Endothelial cell of umbilical vein (primary cell): ENCODE data around the gene DNAJC12. TPM values are rescaled to one million over a fixed set of nuclear protein-coding genes. Genes with fewer than 3 reads are reported as not detected.

Experiments
- BruUV-seq: library from RNA; stranded (reverse); fragments of 400-500 nt; replicated peaks from 2 replicates; lab custom pipeline; 2021; lab: Mats Ljungman, UMichigan
- CTCF ChIA-PET: fragments of 300-600, 350-600 bp; sonication (Branson Sonifier 250); formaldehyde crosslinking; loops from one replicate; lab custom pipeline; 2021; ENCODE audit warnings: antibody characterized with exemption, inconsistent platforms; lab: Charles Lee
- POLR2A ChIA-PET: fragments of 300-600, 350-600 bp; sonication (Branson Sonifier 250); formaldehyde crosslinking; loops from one replicate; lab custom pipeline; 2021; ENCODE audit warnings: antibody characterized with exemption, inconsistent platforms; lab: Charles Lee
- DNase-seq: peaks from one replicate; pipeline ENCODE4 v3.0.0-alpha.2; 2011; ENCODE audit warnings: low read depth, low spot score
- FAIRE-seq: peaks from 2 replicates; lab custom pipeline; 2011; peaks lifted over from hg19 to GRCh38; lab: Jason Lieb, UNC
- H2AFZ ChIP-seq: 2 replicates; pipeline ENCODE4 v1.6.0; 2012; ENCODE audit warnings: low read depth, low read length, control low read depth, inconsistent platforms
- H3K27ac ChIP-seq: 2 replicates; pipeline ENCODE4 v1.5.1; 2011; ENCODE audit warnings: low read depth, mild to moderate bottlenecking, control low read depth, low read length, moderate library complexity; ENCODE audit not compliant: insufficient read depth
- H3K27me3 ChIP-seq, 2 experiments: 2 replicates each; pipeline versions ENCODE4 v1.6.0 to v1.6.1; 2011; ENCODE audit warnings: low read length in 2 of 2, mixed read lengths in 1 of 2; ENCODE audit not compliant: control insufficient read depth in 2 of 2, insufficient read depth in 2 of 2
- H3K36me3 ChIP-seq, 2 experiments: 2 replicates in 1 of 2; 3 replicates in 1 of 2; pipeline ENCODE4 v1.5.1; 2011; ENCODE audit warnings: low read length in 2 of 2, mild to moderate bottlenecking in 1 of 2, moderate library complexity in 1 of 2; ENCODE audit not compliant: control insufficient read depth in 2 of 2, insufficient read depth in 2 of 2; ENCODE audit errors: extremely low read depth in 1 of 2
- H3K4me1 ChIP-seq: 3 replicates; pipeline ENCODE4 v1.5.1; 2011; ENCODE audit warnings: mild to moderate bottlenecking, low read length; ENCODE audit not compliant: control insufficient read depth, insufficient read depth; ENCODE audit errors: extremely low read depth
- H3K4me2 ChIP-seq: 2 replicates; pipeline ENCODE4 v1.6.1; 2011; ENCODE audit warnings: low read length, control low read depth, mixed read lengths; ENCODE audit not compliant: insufficient read depth
- H3K4me3 ChIP-seq, 3 experiments: fragments of 200-600 bp in 1 of 3; sonication (generic), shearing (Covaris generic) in 1 of 3; replicated peaks in 1 of 3; 2 replicates each; pipeline ENCODE4 v1.5.1; 2011 to 2016; ENCODE audit warnings: control low read depth in 3 of 3, low read length in 3 of 3, mild to moderate bottlenecking in 2 of 3, inconsistent platforms in 1 of 3, low read depth in 1 of 3, moderate library complexity in 1 of 3; ENCODE audit not compliant: insufficient read depth in 1 of 3
- H3K79me2 ChIP-seq: 2 replicates; pipeline ENCODE4 v1.6.0; 2012; ENCODE audit warnings: low read length, inconsistent platforms; ENCODE audit not compliant: control insufficient read depth, insufficient read depth
- H3K9ac ChIP-seq: replicated peaks from 2 replicates; pipeline ENCODE3; 2011; ENCODE audit warnings: low read length, control low read depth; ENCODE audit not compliant: insufficient read depth; ENCODE audit errors: extremely low read depth
- H3K9me1 ChIP-seq: replicated peaks from 3 replicates; pipeline ENCODE4 v1.6.0; 2011; ENCODE audit warnings: mild to moderate bottlenecking, low read length; ENCODE audit not compliant: control insufficient read depth, insufficient read depth; ENCODE audit errors: extremely low read depth
- H3K9me3 ChIP-seq: replicated peaks from 2 replicates; pipeline ENCODE4 v1.5.1; 2012; ENCODE audit warnings: low read length, inconsistent platforms; ENCODE audit not compliant: control insufficient read depth, insufficient read depth
- H4K20me1 ChIP-seq: replicated peaks from 2 replicates; pipeline ENCODE3; 2011; ENCODE audit warnings: mild to moderate bottlenecking, low read length; ENCODE audit not compliant: control insufficient read depth, insufficient read depth; ENCODE audit errors: extremely low read depth
- CTCF ChIP-seq, 2 donors: IDR thresholded peaks; 1 replicate in 1 of 2; 2 replicates in 1 of 2; pipeline ENCODE4 v1.5.1; 2011; ENCODE audit warnings: low read length in 2 of 2, mild to moderate bottlenecking in 2 of 2, moderate library complexity in 2 of 2, control low read depth in 1 of 2, inconsistent platforms in 1 of 2, low read depth in 1 of 2; ENCODE audit not compliant: insufficient read depth in 1 of 2; ENCODE audit errors: extremely low read depth in 1 of 2
- EZH2 ChIP-seq: IDR thresholded peaks from 2 replicates; pipeline ENCODE4 v1.6.1; 2012; ENCODE audit warnings: borderline replicate concordance, low read depth, mild to moderate bottlenecking, moderate library complexity, low read length, inconsistent platforms; ENCODE audit not compliant: severe bottlenecking
- FOS ChIP-seq: IDR thresholded peaks from 2 replicates; pipeline ENCODE4 v1.6.1; 2011; ENCODE audit warnings: mild to moderate bottlenecking, low read length, moderate library complexity, borderline replicate concordance; ENCODE audit not compliant: insufficient read depth
- GATA2 ChIP-seq: IDR thresholded peaks from 2 replicates; pipeline ENCODE4 v1.7.0; 2011; ENCODE audit warnings: low read depth, mild to moderate bottlenecking, moderate library complexity, mixed read lengths, low read length; ENCODE audit not compliant: insufficient read length, insufficient read depth
- JUN ChIP-seq: IDR thresholded peaks from 2 replicates; pipeline ENCODE4 v1.6.1; 2011; ENCODE audit warnings: borderline replicate concordance, low read depth; ENCODE audit not compliant: insufficient read length, insufficient read depth
- MAX ChIP-seq: IDR thresholded peaks from 2 replicates; pipeline ENCODE4 v1.6.1; 2011; ENCODE audit not compliant: insufficient read depth, insufficient read length
- MYC ChIP-seq: IDR thresholded peaks from one replicate; pipeline ENCODE4 v1.6.1; 2011; ENCODE audit warnings: mild to moderate bottlenecking, low read depth, low read length
- POLR2A ChIP-seq: IDR thresholded peaks from 2 replicates; pipeline ENCODE4 v1.6.1; 2012; ENCODE audit warnings: low read depth, mild to moderate bottlenecking, control low read depth, low read length
- POLR2AphosphoS5 ChIP-seq: IDR thresholded peaks from 2 replicates; pipeline ENCODE4 v1.6.1; 2012; ENCODE audit warnings: low read depth, mild to moderate bottlenecking, control low read depth, low read length, moderate library complexity; ENCODE audit not compliant: insufficient read depth
- dilution Hi-C: fragments of 300-500 bp; cut with MboI; formaldehyde crosslinking; loops from one replicate; pipeline ENCODE4 v1.15.0; 2019; ENCODE audit warnings: low sequenced_read_pairs; ENCODE audit not compliant: extremely low pct_ligation_motif_present
- intact Hi-C: fragments of 100-400 bp; cut with micrococcal nuclease; formaldehyde crosslinking; loops from one replicate; pipeline ENCODE4 v1.10.0; 2022
- polyA plus RNA-seq, 4 experiments: library from polyadenylated mRNA; depleted of rRNA in 3 of 4; stranded (reverse) in 3 of 4; unstranded in 1 of 4; fragments of >200 nt; gene quantifications; 2 replicates each; pipeline versions ENCODE4 v1.2.1 to v1.2.3, GENCODE V29; 2011 to 2012; ENCODE audit warnings: missing spikeins in 1 of 4
- total RNA-seq: library from RNA; stranded (reverse); gene quantifications from 2 replicates; pipeline ENCODE4 v1.2.3, GENCODE V29; 2021

The DNAJC12 gene
- total and polyA plus RNA-seq, 2 donors (not counting 3 experiments of a cell fraction or from before 2014, with no cell fraction given), result 0.54 to 1.0 TPM

DNA sequence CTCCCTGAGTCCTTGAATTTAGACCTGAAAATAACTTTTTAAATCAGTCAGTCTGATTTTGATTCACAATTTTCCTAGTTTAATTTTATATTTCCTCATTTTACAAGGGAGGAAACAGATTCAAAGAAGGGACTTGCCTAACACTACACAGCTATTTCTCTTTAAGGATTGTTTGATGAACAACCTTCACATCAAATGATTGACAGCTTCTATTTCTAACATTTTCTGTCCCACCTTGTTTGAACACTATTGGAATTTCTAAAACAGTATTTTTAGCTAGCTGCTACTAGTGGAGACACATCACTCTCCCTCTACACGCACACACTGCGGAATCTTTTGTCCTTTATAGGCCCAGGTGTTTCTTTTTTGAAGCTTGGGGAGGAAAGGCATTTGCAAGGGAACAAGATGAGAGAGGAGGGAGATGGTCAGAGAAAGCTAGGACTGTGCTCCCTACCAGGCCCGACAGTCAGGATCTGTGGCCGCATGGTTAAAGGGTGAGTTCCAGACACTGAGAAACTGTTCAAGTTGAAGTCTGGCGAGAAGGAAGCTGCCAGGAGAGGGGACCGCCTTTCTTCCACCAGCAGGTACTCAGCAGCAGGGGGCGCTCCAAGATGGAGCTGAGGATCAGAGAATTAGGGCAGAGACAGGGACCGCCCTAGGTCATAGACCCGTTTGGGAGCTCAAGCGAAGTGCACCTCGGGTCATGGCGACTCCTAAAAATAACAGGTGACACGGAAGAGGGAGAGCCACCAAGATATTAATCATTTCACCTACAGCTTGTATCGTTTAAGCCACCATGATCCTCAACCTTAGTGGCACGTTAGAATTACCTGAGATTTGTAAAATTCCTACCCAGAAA is 49.7 kb downstream of the DNAJC12 start:
- TF ChIP-seq POLR2AphosphoS5 (no peak), CTCF (IDR thresholded peaks at IDR 0.05; ENCODE audit: extremely low read depth in 1 of 2, insufficient read depth in 1 of 2, low read depth in 1 of 2, low read length in 2 of 2) (peak; percentile 72 to 77)

GRCh38 chr10:67785098-67785497 is 52.9 kb downstream of the DNAJC12 start:
- dilution Hi-C loops, result no loop called here
- Histone ChIP-seq H3K79me2 (no peaks in the 10 kb centered on the region), H3K27ac (no peak overlapping the region), H3K4me2 (no peak overlapping the region), H2AFZ (no peak overlapping the region), H3K36me3 (no peaks in the 10 kb centered on the region), H3K4me1 (no peaks in the 10 kb centered on the region), H3K27me3 (peaks cover 0 to 7% of the 10 kb centered on the region in 2 experiments), H3K4me3 (no peak overlapping the region), H3K9ac (no peak overlapping the region), H3K9me3 (no peaks in the 10 kb centered on the region), H4K20me1 (no peaks in the 10 kb centered on the region), H3K9me1 (no peaks in the 10 kb centered on the region)
- no TSS peak for BruUV-seq
- no peak for DNase-seq
- TF ChIP-seq GATA2 (no peak), FOS (no peak), MAX (no peak), JUN (no peak), MYC (no peak), POLR2AphosphoS5 (no peak), CTCF (IDR thresholded peaks at IDR 0.05; ENCODE audit: extremely low read depth in 1 of 2, insufficient read depth in 1 of 2, low read depth in 1 of 2, low read length in 2 of 2) (no peak), POLR2A (no peak), EZH2 (no peak)
- CTCF ChIA-PET, result interaction anchor here (1.1 to 2.9 kb wide), 4 partner anchors 88 to 516 kb away, joined by 3 to 16 read pairs (median 4); partner anchors contain the start of gene CTNNA3
- POLR2A ChIA-PET, result no interaction called here
- no peak for FAIRE-seq
- intact Hi-C loops, result no loop called here

More for the DNA sequence above, 49.7 kb downstream of the DNAJC12 start:
- DNase-seq (peak; percentile 26), FAIRE-seq (peak; percentile 74)
- H3K27me3 ChIP-seq, result peaks cover 0 to 5% of the 10 kb centered on the region in 2 experiments
- no peak overlapping the region for H3K4me3 ChIP-seq
- H2AFZ ChIP-seq, result peak overlapping the region; percentile 26
- no peak overlapping the region for H3K9ac ChIP-seq
- intact Hi-C loops (loop anchor here (1.0 to 2.0 kb wide), 4 partner anchors 67 to 514 kb away; no protein-coding TSS in a partner anchor), dilution Hi-C loops (no loop called here)
- ChIA-PET CTCF (interaction anchor here (0.6 to 3.7 kb wide), 48 partner anchors 8 to 1108 kb away, joined by 3 to 98 read pairs (median 4); partner anchors contain the start of genes CTNNA3, DNAJC12 and HNRNPH3), POLR2A (no interaction called here)
- no TSS peak for BruUV-seq
- H4K20me1 ChIP-seq, result no peaks in the 10 kb centered on the region
- no peaks in the 10 kb centered on the region for H3K79me2 ChIP-seq
- H3K36me3 ChIP-seq, result no peaks in the 10 kb centered on the region
- H3K4me2 ChIP-seq, result no peak overlapping the region
- no peaks in the 10 kb centered on the region for H3K9me1 ChIP-seq
- H3K27ac ChIP-seq, result no peak overlapping the region
- H3K9me3 ChIP-seq, result no peaks in the 10 kb centered on the region
- H3K4me1 ChIP-seq, result no peaks in the 10 kb centered on the region
